PC-3 (cell line): ENCODE measurements around the gene CFAP299. TPM values are rescaled to one million over a fixed set of nuclear protein-coding genes. Genes with fewer than 3 reads are reported as not detected.

Experiments
- ATAC-seq: fragments of 200-7000 bp; cut with Tn5 transposase; 2 replicates; pipeline ENCODE4 v1.9.1; 2020; ENCODE audit warnings: mild to moderate bottlenecking, moderate library complexity
- BruUV-seq: library from RNA; stranded (reverse); fragments of 400-500 nt; replicated peaks from 2 replicates; lab custom pipeline; 2021; lab: Mats Ljungman, UMichigan
- CTCF ChIA-PET: fragments of 300-600 bp; sonication (Branson Sonifier 250); formaldehyde crosslinking; loops from one replicate; lab custom pipeline; 2022; ENCODE audit warnings: antibody characterized with exemption; lab: Charles Lee
- POLR2A ChIA-PET: fragments of 300-600 bp; sonication (Branson Sonifier 250); formaldehyde crosslinking; loops from one replicate; lab custom pipeline; 2022; ENCODE audit warnings: antibody characterized with exemption; ENCODE audit not compliant: unreplicated experiment; lab: Charles Lee
- DNase-seq: peaks from one replicate; pipeline ENCODE4 v3.0.0-alpha.2; 2015
- H2AFZ ChIP-seq: fragments of 300-600 bp; sonication (generic); 2 replicates; pipeline ENCODE4 v1.6.0; 2016; ENCODE audit warnings: antibody characterized with exemption, low read length
- H3F3A ChIP-seq: fragments of 300-600 bp; sonication (generic); one replicate; pipeline ENCODE4 v1.6.0; 2017; ENCODE audit warnings: antibody characterized with exemption, low read length, control low read depth, mild to moderate bottlenecking; ENCODE audit not compliant: unreplicated experiment
- H3K27ac ChIP-seq: fragments of 300-600 bp; sonication (generic); 2 replicates; pipeline ENCODE4 v1.5.1; 2016; ENCODE audit warnings: mild to moderate bottlenecking, low read length
- H3K27me3 ChIP-seq: fragments of 300-600 bp; sonication (generic); 2 replicates; pipeline ENCODE4 v1.6.1; 2016; ENCODE audit warnings: low read length, mixed read lengths
- H3K36me3 ChIP-seq: fragments of 300-600 bp; sonication (generic); 2 replicates; pipeline ENCODE4 v1.6.1; 2016; ENCODE audit warnings: low read depth, mixed run types, low read length, mixed read lengths
- H3K4me1 ChIP-seq: fragments of 300-600 bp; sonication (generic); 2 replicates; pipeline ENCODE4 v1.5.1; 2016; ENCODE audit warnings: low read length; ENCODE audit not compliant: insufficient read depth
- H3K4me2 ChIP-seq: fragments of 300-600 bp; sonication (generic); 2 replicates; pipeline ENCODE4 v1.6.0; 2016; ENCODE audit warnings: low read length
- H3K4me3 ChIP-seq: fragments of 300-600 bp; sonication (generic); 2 replicates; pipeline ENCODE4 v1.5.1; 2016; ENCODE audit warnings: mild to moderate bottlenecking, low read length, mixed read lengths
- H3K79me2 ChIP-seq: fragments of 300-600 bp; sonication (generic); 2 replicates; pipeline ENCODE4 v1.6.1; 2017; ENCODE audit warnings: low read length, mixed read lengths
- H3K9ac ChIP-seq: fragments of 300-600 bp; sonication (generic); 2 replicates; pipeline ENCODE4 v1.6.0; 2016; ENCODE audit warnings: mild to moderate bottlenecking, low read length
- H3K9me2 ChIP-seq: fragments of 300-600 bp; sonication (generic); replicated peaks from 2 replicates; pipeline ENCODE4 v1.6.1; 2016; ENCODE audit warnings: mixed run types, low read length, mixed read lengths
- H3K9me3 ChIP-seq: fragments of 300-600 bp; sonication (generic); 2 replicates; pipeline ENCODE4 v1.6.1; 2016; ENCODE audit warnings: low read length, mixed read lengths
- H4K20me1 ChIP-seq: fragments of 300-600 bp; sonication (generic); 2 replicates; pipeline ENCODE4 v1.6.1; 2016; ENCODE audit warnings: low read length, mixed read lengths
- CTCF ChIP-seq: fragments of 300-600 bp; sonication (generic); conservative IDR thresholded peaks from 2 replicates; pipeline ENCODE4 v1.5.1; 2017; ENCODE audit warnings: antibody characterized with exemption, low read depth, mild to moderate bottlenecking, low read length
- EZH2 ChIP-seq: fragments of 300-600 bp; sonication (generic); IDR thresholded peaks from one replicate; pipeline ENCODE4 v1.6.1; 2017; ENCODE audit warnings: antibody characterized with exemption, mild to moderate bottlenecking, low read length; ENCODE audit not compliant: unreplicated experiment
- EZH2phosphoT487 ChIP-seq: fragments of 300-600 bp; sonication (generic); IDR thresholded peaks from 2 replicates; pipeline ENCODE4 v1.6.1; 2018; ENCODE audit warnings: mild to moderate bottlenecking, antibody characterized with exemption, low read length, borderline replicate concordance
- intact Hi-C: fragments of 100-400 bp; cut with micrococcal nuclease; formaldehyde crosslinking; loops from 2 replicates; pipeline ENCODE4 v1.9.0; 2023
- total RNA-seq: library from RNA; depleted of rRNA; stranded (reverse); fragments of >200 nt; gene quantifications from 2 replicates; pipeline ENCODE4 v1.2.3, GENCODE V29; 2014

The CFAP299 gene
- total RNA-seq, 1 experiment from 2014 or later, result not detected

GRCh38 chr4:80912350-80912749, 576.8 kb downstream of the CFAP299 start:
- no TSS peak for BruUV-seq
- no peaks in the 10 kb centered on the region for H3K9me3 ChIP-seq
- no peaks in the 10 kb centered on the region for H3F3A ChIP-seq
- no peak overlapping the region for H3K4me3 ChIP-seq
- no peak overlapping the region for H3K27ac ChIP-seq
- H3K4me2 ChIP-seq, result no peak overlapping the region
- no peaks in the 10 kb centered on the region for H3K79me2 ChIP-seq
- H2AFZ ChIP-seq, result no peak overlapping the region
- DNase-seq (no peak), ATAC-seq (no peak)
- H4K20me1 ChIP-seq, result no peaks in the 10 kb centered on the region
- H3K27me3 ChIP-seq, result no peaks in the 10 kb centered on the region
- no peak overlapping the region for H3K9ac ChIP-seq
- no peak for TF ChIP-seq EZH2phosphoT487
- H3K36me3 ChIP-seq, result no peaks in the 10 kb centered on the region
- intact Hi-C loops, result no loop called here
- ChIA-PET POLR2A (no interaction called here), CTCF (no interaction called here)
- H3K9me2 ChIP-seq, result no peaks in the 10 kb centered on the region
- no peaks in the 10 kb centered on the region for H3K4me1 ChIP-seq

- H3K36me3 ChIP-seq, result no peaks in the 10 kb centered on the region
- CTCF ChIA-PET, result no interaction called here
Measured at GRCh38 chr4:80913381-80913780, 577.9 kb downstream of the CFAP299 start.

GRCh38 chr4:80916770-80917169, 581.2 kb downstream of the CFAP299 start:
- intact Hi-C loops, result no loop called here
- no peaks in the 10 kb centered on the region for H3K36me3 ChIP-seq
- no peak overlapping the region for H3K27ac ChIP-seq
- BruUV-seq, result no TSS peak
- ATAC-seq (no peak), DNase-seq (no peak)
- no peaks in the 10 kb centered on the region for H3F3A ChIP-seq
- ChIA-PET POLR2A (no interaction called here), CTCF (interaction anchor here (0.7 kb wide), 1 partner anchor 15 kb away, joined by 3 read pairs; no protein-coding TSS in a partner anchor)
- H3K4me2 ChIP-seq, result no peak overlapping the region
- H3K4me1 ChIP-seq, result peaks cover 14% of the 10 kb centered on the region
- no peaks in the 10 kb centered on the region for H3K79me2 ChIP-seq
- H4K20me1 ChIP-seq, result no peaks in the 10 kb centered on the region
- no peak for TF ChIP-seq EZH2phosphoT487
- H3K9me2 ChIP-seq, result no peaks in the 10 kb centered on the region
- H3K27me3 ChIP-seq, result no peaks in the 10 kb centered on the region
- H3K9ac ChIP-seq, result no peak overlapping the region
- H3K9me3 ChIP-seq, result no peaks in the 10 kb centered on the region
- H3K4me3 ChIP-seq, result no peak overlapping the region
- H2AFZ ChIP-seq, result no peak overlapping the region

More at GRCh38 chr4:80913381-80913780, 577.9 kb downstream of the CFAP299 start:
- no peak overlapping the region for H2AFZ ChIP-seq
- TF ChIP-seq EZH2phosphoT487 (no peak), EZH2 (no peak), CTCF (no peak)
- no TSS peak for BruUV-seq
- 0 out of 2 replicates have a peak, but pooled peaks cover 7% of the 10 kb centered on the region for H3K4me1 ChIP-seq
- no peak overlapping the region for H3K4me3 ChIP-seq
- no peaks in the 10 kb centered on the region for H4K20me1 ChIP-seq
- no peaks in the 10 kb centered on the region for H3F3A ChIP-seq
- POLR2A ChIA-PET, result no interaction called here
- no peaks in the 10 kb centered on the region for H3K79me2 ChIP-seq
- DNase-seq (no peak), ATAC-seq (no peak)
- no peaks in the 10 kb centered on the region for H3K27me3 ChIP-seq
- intact Hi-C loops, result no loop called here
- no peaks in the 10 kb centered on the region for H3K9me2 ChIP-seq
- no peaks in the 10 kb centered on the region for H3K9me3 ChIP-seq
- H3K4me2 ChIP-seq, result no peak overlapping the region
- no peak overlapping the region for H3K9ac ChIP-seq
- H3K27ac ChIP-seq, result no peak overlapping the region

- TF ChIP-seq EZH2 (no peak), CTCF (no peak), EZH2phosphoT487 (no peak)
- no TSS peak for BruUV-seq
- peak; percentile 38 for DNase-seq
Measured at GRCh38 chr4:80918004-80918403, 582.5 kb downstream of the CFAP299 start.

More at GRCh38 chr4:80918004-80918403, 582.5 kb downstream of the CFAP299 start:
- Histone ChIP-seq H3K4me3 (no peak overlapping the region), H3K79me2 (no peaks in the 10 kb centered on the region), H3K36me3 (no peaks in the 10 kb centered on the region), H4K20me1 (no peaks in the 10 kb centered on the region), H3K4me1 (peaks cover 14% of the 10 kb centered on the region), H3K9me3 (no peaks in the 10 kb centered on the region), H3K9ac (no peak overlapping the region), H3K4me2 (no peak overlapping the region), H3F3A (no peaks in the 10 kb centered on the region), H3K27me3 (no peaks in the 10 kb centered on the region), H2AFZ (no peak overlapping the region), H3K27ac (no peak overlapping the region), H3K9me2 (no peaks in the 10 kb centered on the region)
- peak; percentile 33; the same call in 1 of the 2 replicates for ATAC-seq
- POLR2A ChIA-PET, result no interaction called here
- CTCF ChIA-PET, result no interaction called here
- intact Hi-C loops, result no loop called here
